IMR-90 (cell line): ENCODE measurements around the gene FADD. TPM values are rescaled to one million over a fixed set of nuclear protein-coding genes. Genes with fewer than 3 reads are reported as not detected.

ENCODE experiments used
- ATAC-seq: fragments of 200-7000 bp; cut with Tn5 transposase; 2 replicates; pipeline ENCODE4 v1.9.1; 2020; ENCODE audit warnings: low read depth, mild to moderate bottlenecking, moderate library complexity
- BruUV-seq: library from RNA; stranded (reverse); fragments of 400-500 nt; replicated peaks from 2 replicates; lab custom pipeline; 2021; lab: Mats Ljungman, UMichigan
- CTCF ChIA-PET: fragments of 300-600 bp; formaldehyde crosslinking; extraction: SDS; loops from one replicate; lab custom pipeline; 2021; ENCODE audit warnings: antibody characterized with exemption; lab: Yijun Ruan, JAX
- POLR2A ChIA-PET: fragments of 300-600 bp; sonication (Branson Sonifier 250); formaldehyde crosslinking; loops from one replicate; lab custom pipeline; 2022; ENCODE audit warnings: antibody characterized with exemption; ENCODE audit not compliant: unreplicated experiment; lab: Charles Lee
- DNase-seq: peaks from one replicate; pipeline ENCODE4 v3.0.0; 2013
- H2AFZ ChIP-seq: replicated peaks from 2 replicates; pipeline ENCODE3; 2013; ENCODE audit warnings: low read length, mild to moderate bottlenecking; ENCODE audit not compliant: poor library complexity
- H2AK5ac ChIP-seq: 2 replicates; pipeline ENCODE4 v1.6.1; 2013; ENCODE audit warnings: low read depth, low read length, inconsistent platforms
- H2AK9ac ChIP-seq: replicated peaks from 2 replicates; pipeline ENCODE3; 2013; ENCODE audit warnings: mild to moderate bottlenecking, low read depth, low read length, moderate library complexity; ENCODE audit not compliant: poor library complexity
- H2BK120ac ChIP-seq: 2 replicates; pipeline ENCODE4 v1.6.1; 2013; ENCODE audit warnings: low read depth, low read length, inconsistent platforms
- H2BK15ac ChIP-seq: 3 replicates; pipeline ENCODE4 v1.6.1; 2013; ENCODE audit warnings: low read depth, low read length, inconsistent platforms
- H2BK20ac ChIP-seq: 2 replicates; pipeline ENCODE4 v1.6.1; 2013; ENCODE audit warnings: low read depth, mild to moderate bottlenecking, inconsistent platforms, low read length, moderate library complexity
- H2BK5ac ChIP-seq: 2 replicates; pipeline ENCODE4 v1.6.1; 2013; ENCODE audit warnings: mild to moderate bottlenecking, low read depth, low read length, inconsistent platforms; ENCODE audit not compliant: poor library complexity, severe bottlenecking
- H3K14ac ChIP-seq: replicated peaks from 2 replicates; pipeline ENCODE4 v1.6.1; 2013; ENCODE audit warnings: low read depth, low read length, inconsistent platforms
- H3K18ac ChIP-seq: 2 replicates; pipeline ENCODE4 v1.6.1; 2013; ENCODE audit warnings: low read depth, low read length, control low read depth
- H3K23ac ChIP-seq: 2 replicates; pipeline ENCODE4 v1.6.1; 2013; ENCODE audit warnings: low read depth, low read length, inconsistent platforms
- H3K27ac ChIP-seq: 2 replicates; pipeline ENCODE4 v1.5.1; 2013; ENCODE audit warnings: mild to moderate bottlenecking, control low read depth, low read length; ENCODE audit not compliant: insufficient read depth
- H3K27me3 ChIP-seq: 2 replicates; pipeline ENCODE4 v1.6.1; 2013; ENCODE audit warnings: low read length; ENCODE audit not compliant: control insufficient read depth, insufficient read depth
- H3K36me3 ChIP-seq: 2 replicates; pipeline ENCODE4 v1.6.1; 2013; ENCODE audit warnings: low read length, mixed read lengths; ENCODE audit not compliant: control insufficient read depth, insufficient read depth
- H3K4ac ChIP-seq: 2 replicates; pipeline ENCODE4 v1.6.1; 2013; ENCODE audit warnings: low read depth, low read length, inconsistent platforms
- H3K4me1 ChIP-seq: 2 replicates; pipeline ENCODE4 v1.6.1; 2013; ENCODE audit warnings: low read length, mixed read lengths; ENCODE audit not compliant: control insufficient read depth, insufficient read depth
- H3K4me2 ChIP-seq: 2 replicates; pipeline ENCODE4 v1.6.1; 2013; ENCODE audit warnings: low read depth, mild to moderate bottlenecking, control low read depth, low read length, moderate library complexity
- H3K4me3 ChIP-seq: 2 replicates; pipeline ENCODE4 v1.5.1; 2013; ENCODE audit warnings: low read depth, mild to moderate bottlenecking, control low read depth, low read length, moderate library complexity; ENCODE audit not compliant: insufficient read depth
- H3K56ac ChIP-seq: 2 replicates; pipeline ENCODE4 v1.6.1; 2013; ENCODE audit warnings: low read length, inconsistent platforms; ENCODE audit not compliant: insufficient read depth; ENCODE audit errors: extremely low read depth
- H3K79me1 ChIP-seq, 2 experiments: 2 replicates each; pipeline ENCODE4 v1.6.1; 2013; ENCODE audit warnings: low read length in 2 of 2, inconsistent platforms in 1 of 2, low read depth in 1 of 2
- H3K9ac ChIP-seq: 2 replicates; pipeline ENCODE4 v1.6.1; 2013; ENCODE audit warnings: low read depth, low read length, control low read depth
- H3K9me1 ChIP-seq: 2 replicates; pipeline ENCODE4 v1.6.1; 2013; ENCODE audit warnings: low read length, inconsistent platforms; ENCODE audit not compliant: insufficient read depth
- H3K9me3 ChIP-seq: 2 replicates; pipeline ENCODE4 v1.6.1; 2013; ENCODE audit warnings: low read length; ENCODE audit not compliant: control insufficient read depth, insufficient read depth
- H4K20me1 ChIP-seq: 2 replicates; pipeline ENCODE4 v1.6.1; 2013; ENCODE audit warnings: low read length, inconsistent platforms; ENCODE audit not compliant: insufficient read depth
- H4K5ac ChIP-seq: 2 replicates; pipeline ENCODE4 v1.6.1; 2013; ENCODE audit warnings: mild to moderate bottlenecking, low read depth, low read length, control low read depth
- H4K8ac ChIP-seq, 2 experiments: 2 replicates each; pipeline ENCODE4 v1.6.1; 2013; ENCODE audit warnings: low read depth in 2 of 2, low read length in 2 of 2, control low read depth in 1 of 2, inconsistent platforms in 1 of 2
- H4K91ac ChIP-seq: 2 replicates; pipeline ENCODE4 v1.6.1; 2013; ENCODE audit warnings: low read depth, low read length, inconsistent platforms; ENCODE audit not compliant: insufficient read depth
- CTCF ChIP-seq: conservative IDR thresholded peaks from 2 replicates; pipeline ENCODE4 v1.5.1; 2012; ENCODE audit warnings: mild to moderate bottlenecking, low read depth, low read length, improper control_type of control experiment
- FOS ChIP-seq: fragments of 150-350 bp; IDR thresholded peaks from 2 replicates; pipeline ENCODE4 v1.6.1; 2016; ENCODE audit warnings: low read depth, low read length
- MXI1 ChIP-seq: IDR thresholded peaks from 2 replicates; pipeline ENCODE4 v1.6.1; 2012; ENCODE audit warnings: low read depth, mild to moderate bottlenecking, low read length, moderate library complexity, borderline replicate concordance
- RFX5 ChIP-seq: IDR thresholded peaks from 2 replicates; pipeline ENCODE4 v1.8.0; 2012; ENCODE audit warnings: low read depth, mild to moderate bottlenecking, low read length, moderate library complexity
- WGBS, 2 experiments: methylation state at CpG; one replicate each; pipeline versions ENCODE4 v1.1.5 to v1.1.7; 2013; ENCODE audit warnings: missing lambda C conversion rate in 2 of 2; ENCODE audit not compliant: insufficient read length in 1 of 2; ENCODE audit errors: extremely low coverage in 2 of 2; 5-methylcytosine and 5-hydroxymethylcytosine counted together
- dilution Hi-C: fragments of 300-500 bp; cut with HindIII; formaldehyde crosslinking; loops from one replicate; pipeline ENCODE4 v1.14.3; 2018; ENCODE audit warnings: low sequenced_read_pairs; ENCODE audit not compliant: unreplicated experiment
- in situ Hi-C: fragments of 300-500 bp; cut with MboI; formaldehyde crosslinking; loops from 3 replicates; pipeline ENCODE4 v1.14.3; 2019; ENCODE audit warnings: low sequenced_read_pairs, inconsistent platforms, mixed read lengths
- intact Hi-C: fragments of 100-400 bp; cut with micrococcal nuclease; formaldehyde crosslinking; loops from 2 replicates; pipeline ENCODE4 v1.10.0; 2022
- polyA plus RNA-seq, 3 experiments: library from polyadenylated mRNA; depleted of rRNA; stranded (reverse); fragments of >200 nt; gene quantifications; 2 replicates each; pipeline ENCODE4 v1.2.3, GENCODE V29; 2012; ENCODE audit warnings: low replicate concordance in 1 of 3
- total RNA-seq: library from RNA; depleted of rRNA; stranded (reverse); fragments of >200 nt; gene quantifications from 2 replicates; pipeline ENCODE4 v1.2.3, GENCODE V29; 2012

Gene FADD
- total and polyA plus RNA-seq, 2 of the 4 experiments (the other 2 are of a cell fraction) = 38.1 to 44.4 TPM

DNA sequence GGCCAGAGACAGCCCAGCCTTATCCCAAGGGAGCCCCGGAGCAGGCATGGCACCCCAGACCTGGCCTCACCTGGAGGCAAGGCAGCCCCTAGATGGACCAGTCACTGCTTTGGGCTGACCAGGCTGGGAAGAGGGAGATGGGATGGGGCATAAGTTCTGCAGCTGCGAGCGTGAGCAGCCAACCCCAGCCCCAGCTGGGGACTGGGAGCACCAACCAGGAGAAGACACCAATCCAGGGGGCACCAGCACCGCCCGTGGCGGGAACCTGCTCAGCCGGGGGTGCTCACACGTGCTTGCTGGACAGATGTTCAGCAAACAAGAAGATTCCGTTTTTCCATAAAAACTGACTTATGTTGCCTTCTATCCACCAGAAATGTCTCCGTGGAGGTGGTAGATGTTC, 16.2 kb upstream of the FADD start:
- ChIA-PET CTCF (no interaction called here), POLR2A (no interaction called here)
- Histone ChIP-seq H3K36me3 (peaks cover 4% of the 10 kb centered on the region; the same call in 1 of the 2 replicates), H2BK120ac (no peak overlapping the region), H4K8ac (no peak overlapping the region), H4K5ac (no peak overlapping the region), H3K4me2 (no peak overlapping the region), H3K18ac (no peak overlapping the region), H2BK20ac (no peak overlapping the region), H3K79me1 (no peaks in the 10 kb centered on the region), H3K14ac (no peak overlapping the region), H4K91ac (no peak overlapping the region), H3K9me3 (no peaks in the 10 kb centered on the region), H3K4ac (no peak overlapping the region), H3K56ac (no peak overlapping the region), H2BK5ac (no peak overlapping the region), H2AK5ac (no peak overlapping the region), H2BK15ac (no peak overlapping the region), H3K9me1 (peaks cover 9% of the 10 kb centered on the region; the same call in 1 of the 2 replicates), H3K4me1 (no peaks in the 10 kb centered on the region), H2AK9ac (no peak overlapping the region), H3K4me3 (no peak overlapping the region), H2AFZ (no peak overlapping the region), H3K27ac (no peak overlapping the region), H4K20me1 (peaks cover 3% of the 10 kb centered on the region; the same call in 1 of the 2 replicates), H3K9ac (no peak overlapping the region), H3K23ac (no peak overlapping the region), H3K27me3 (no peaks in the 10 kb centered on the region)
- TF ChIP-seq CTCF (no peak), FOS (no peak), MXI1 (no peak), RFX5 (no peak)
- no CpG with 5 or more reads among the region's 10 CpGs for WGBS, 2 experiments
- dilution Hi-C loops (no loop called here), in situ Hi-C loops (loop anchor here (25.0 kb wide), 1 partner anchor 1075 kb away; no protein-coding TSS in a partner anchor), intact Hi-C loops (no loop called here)
- ATAC-seq (no peak), DNase-seq (no peak)
- no TSS peak for BruUV-seq
